HG02870 (cell line): ENCODE results near the gene UGT1A5.

Experiments
- ATAC-seq: cut with Tn5 transposase; IDR thresholded peaks from one replicate; pipeline ENCODE4 v1.9.1; 2021; ENCODE audit warnings: mild to moderate bottlenecking, moderate library complexity; ENCODE audit not compliant: unreplicated experiment

Gene UGT1A5

GRCh38 chr2:233822101-233822771, 109.5 kb downstream of the UGT1A5 start:
- ATAC-seq = no peak
